ENCODE data around the gene STPG4. TPM values are rescaled to one million over a fixed set of nuclear protein-coding genes. Genes with fewer than 3 reads are reported as not detected.
A peak's percentile ranks its signal among the peaks of the same experiment; 100 is the strongest.

The STPG4 gene
- total RNA-seq, 1 donor from 2014 or later = not detected

- DNase-seq (no peak), ATAC-seq (ENCODE audit: poor library complexity) (no peak)
- intact Hi-C loops (cut with DNase I) = no loop called here
These were observed 57.5 kb downstream of the STPG4 start for GRCh38 chr2:47097563-47097962.

GRCh38 chr2:47096451-47096850 is 58.7 kb downstream of the STPG4 start:
- ATAC-seq (ENCODE audit: poor library complexity) (no peak), DNase-seq (no peak)
- intact Hi-C loops (cut with DNase I) = no loop called here

- intact Hi-C loops (cut with DNase I) = no loop called here
- ATAC-seq (ENCODE audit: poor library complexity) = no peak
- no peak for DNase-seq
These were observed 59.6 kb downstream of the STPG4 start for GRCh38 chr2:47095349-47096020.

GRCh38 chr2:47094511-47095142 is 60.5 kb downstream of the STPG4 start:
- intact Hi-C loops (cut with DNase I) = no loop called here
- DNase-seq (no peak), ATAC-seq (ENCODE audit: poor library complexity) (no peak)

GRCh38 chr2:47093626-47094025 is 61.5 kb downstream of the STPG4 start:
- intact Hi-C loops (cut with DNase I) = no loop called here
- DNase-seq (no peak), ATAC-seq (ENCODE audit: poor library complexity) (no peak)

GRCh38 chr2:47092465-47092864 is 62.6 kb downstream of the STPG4 start:
- no peak for DNase-seq
- intact Hi-C loops (cut with DNase I) = no loop called here
- no peak for ATAC-seq (ENCODE audit: poor library complexity)

GRCh38 chr2:47091118-47091517 is 64.0 kb downstream of the STPG4 start:
- no peak for ATAC-seq (ENCODE audit: poor library complexity)
- no peak for DNase-seq
- intact Hi-C loops (cut with DNase I) = no loop called here

GRCh38 chr2:47089083-47089464 is 66.0 kb downstream of the STPG4 start:
- intact Hi-C loops (cut with DNase I) = no loop called here
- peak; percentile 38 for ATAC-seq (ENCODE audit: poor library complexity)
- no peak for DNase-seq

- intact Hi-C loops (cut with DNase I) = no loop called here
- ATAC-seq (ENCODE audit: poor library complexity) = peak; percentile 56
These were observed 66.6 kb downstream of the STPG4 start for GRCh38 chr2:47088371-47089082.

GRCh38 chr2:47087051-47087450 is 68.1 kb downstream of the STPG4 start:
- ATAC-seq (ENCODE audit: poor library complexity) (no peak), DNase-seq (no peak)
- intact Hi-C loops (cut with DNase I) = no loop called here

More at GRCh38 chr2:47088371-47089082, 66.6 kb downstream of the STPG4 start:
- no peak for DNase-seq

- DNase-seq (no peak), ATAC-seq (ENCODE audit: poor library complexity) (no peak)
- intact Hi-C loops (cut with DNase I) = no loop called here
These were observed 68.5 kb downstream of the STPG4 start for GRCh38 chr2:47086571-47086970.

GRCh38 chr2:47086054-47086471 is 69.0 kb downstream of the STPG4 start:
- peak; percentile 48 for DNase-seq
- intact Hi-C loops (cut with DNase I) = no loop called here
- peak; percentile 11 for ATAC-seq (ENCODE audit: poor library complexity)

- ATAC-seq (ENCODE audit: poor library complexity) (peak; percentile 47), DNase-seq (peak; percentile 71)
- intact Hi-C loops (cut with DNase I) = no loop called here
These were observed 71.0 kb downstream of the STPG4 start for GRCh38 chr2:47083886-47084687.

- no peak for DNase-seq
- ATAC-seq (ENCODE audit: poor library complexity) = no peak
- intact Hi-C loops (cut with DNase I) = no loop called here
These were observed 71.6 kb downstream of the STPG4 start for GRCh38 chr2:47083485-47083884.

- intact Hi-C loops (cut with DNase I) = no loop called here
- no peak for DNase-seq
- no peak for ATAC-seq (ENCODE audit: poor library complexity)
These were observed 72.1 kb downstream of the STPG4 start for GRCh38 chr2:47083005-47083404.

GRCh38 chr2:47080888-47081301 is 74.2 kb downstream of the STPG4 start:
- intact Hi-C loops (cut with DNase I) = no loop called here
- ATAC-seq (ENCODE audit: poor library complexity) (no peak), DNase-seq (no peak)

GRCh38 chr2:47079515-47080412 is 75.3 kb downstream of the STPG4 start:
- no peak for DNase-seq
- intact Hi-C loops (cut with DNase I) = no loop called here
- peak; percentile 21 for ATAC-seq (ENCODE audit: poor library complexity)
